ENCODE results near the gene UGGT1.
A peak's percentile ranks its signal among the peaks of the same experiment; 100 is the strongest.

Gene UGGT1

DNA sequence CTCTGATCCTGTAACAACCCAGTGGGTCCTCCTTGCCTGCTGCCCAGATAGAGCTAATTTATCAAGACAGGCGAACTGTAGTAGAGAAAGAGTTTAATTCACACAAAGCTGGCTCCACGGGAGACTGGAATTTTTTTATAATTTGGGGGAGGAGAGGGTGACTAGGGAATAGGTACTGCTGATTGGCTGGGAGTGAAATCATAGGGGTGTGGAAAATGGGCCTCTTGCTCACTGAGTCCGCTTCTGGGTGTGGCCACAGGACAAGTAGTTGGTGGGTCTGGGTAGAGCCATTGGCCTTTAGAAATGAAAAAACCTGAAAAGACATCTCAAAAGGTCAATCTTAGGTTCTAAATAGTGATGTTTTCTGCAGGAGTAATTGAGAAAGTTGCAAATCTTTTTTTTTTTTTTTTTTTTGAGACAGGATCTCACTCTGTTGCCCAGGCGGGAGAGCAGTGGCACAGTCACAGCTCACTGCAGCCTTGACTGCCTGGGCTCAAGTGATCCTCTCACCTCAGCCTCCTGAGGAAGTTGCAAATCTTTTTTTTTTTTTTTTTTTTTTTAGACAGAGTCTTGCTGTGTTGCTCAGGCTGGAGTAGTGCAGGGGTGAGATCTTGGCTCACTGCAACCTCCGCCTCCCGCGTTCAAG is 14.4 kb upstream of the UGGT1 start:
- H3K9me3 Mint-ChIP-seq = no peaks in the 10 kb centered on the region
- no peaks in the 10 kb centered on the region for H3K4me1 Mint-ChIP-seq
- DNase-seq (ENCODE audit: low spot score in 2 of 2) = no peak
- no peak overlapping the region for H3K4me3 Mint-ChIP-seq
- no peaks in the 10 kb centered on the region for H3K27me3 Mint-ChIP-seq
- H3K27ac Mint-ChIP-seq (ENCODE audit: low read depth) = no peak overlapping the region
- no peaks in the 10 kb centered on the region for H3K36me3 Mint-ChIP-seq (ENCODE audit: insufficient read depth)
- no peak for ATAC-seq (replicated peaks; ENCODE audit: extremely low read depth, poor library complexity, severe bottlenecking)

- H3K4me3 Mint-ChIP-seq = no peak overlapping the region
- no peak for ATAC-seq (replicated peaks; ENCODE audit: extremely low read depth, poor library complexity, severe bottlenecking)
- no peaks in the 10 kb centered on the region for H3K9me3 Mint-ChIP-seq
These were observed 6.2 kb upstream of the UGGT1 start for GRCh38 chr2:128084757-128085156.

GRCh38 chr2:128086244-128086643 is 4.8 kb upstream of the UGGT1 start:
- peaks cover 11% of the 10 kb centered on the region for H3K27me3 Mint-ChIP-seq
- no peaks in the 10 kb centered on the region for H3K9me3 Mint-ChIP-seq
- no peak for ATAC-seq (replicated peaks; ENCODE audit: extremely low read depth, poor library complexity, severe bottlenecking)
- DNase-seq (ENCODE audit: low spot score in 2 of 2) = no peak
- no peak overlapping the region for H3K4me3 Mint-ChIP-seq
- no peak overlapping the region for H3K27ac Mint-ChIP-seq (ENCODE audit: low read depth)
- peaks cover 4% of the 10 kb centered on the region for H3K36me3 Mint-ChIP-seq (ENCODE audit: insufficient read depth)
- no peaks in the 10 kb centered on the region for H3K4me1 Mint-ChIP-seq

More at GRCh38 chr2:128084757-128085156, 6.2 kb upstream of the UGGT1 start:
- no peak for DNase-seq (ENCODE audit: low spot score in 2 of 2)
- H3K36me3 Mint-ChIP-seq (ENCODE audit: insufficient read depth) = no peaks in the 10 kb centered on the region
- peaks cover 11% of the 10 kb centered on the region for H3K27me3 Mint-ChIP-seq
- no peaks in the 10 kb centered on the region for H3K4me1 Mint-ChIP-seq
- H3K27ac Mint-ChIP-seq (ENCODE audit: low read depth) = no peak overlapping the region

GRCh38 chr2:128090575-128090944 is 440 bp upstream of the UGGT1 start:
- H3K4me1 Mint-ChIP-seq = peaks cover 28% of the 10 kb centered on the region

DNA sequence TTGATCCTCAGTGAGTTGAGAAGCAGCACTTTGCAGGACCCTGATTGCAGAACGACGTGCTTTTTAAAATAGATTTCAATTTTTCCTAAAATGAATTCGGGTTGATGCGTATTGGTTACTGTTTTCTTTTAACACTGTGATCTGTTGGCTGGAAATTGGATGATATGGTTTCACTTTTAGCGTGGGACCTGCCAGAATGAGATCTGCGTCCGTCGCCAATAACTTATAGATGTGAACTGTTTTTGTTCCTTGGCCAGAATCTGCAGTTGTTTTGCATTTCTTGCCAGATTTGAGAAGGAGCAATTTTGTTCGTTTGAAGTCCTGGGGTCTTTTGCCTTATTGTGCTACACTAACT is 703 bp downstream of the UGGT1 start:
- Mint-ChIP-seq H3K9me3 (no peaks in the 10 kb centered on the region), H3K4me3 (peak overlapping the region; percentile 97), H3K36me3 (ENCODE audit: insufficient read depth) (peaks cover 15% of the 10 kb centered on the region), H3K4me1 (peaks cover 36% of the 10 kb centered on the region), H3K27me3 (no peaks in the 10 kb centered on the region), H3K27ac (ENCODE audit: low read depth) (peak overlapping the region; percentile 92)
- ATAC-seq (replicated peaks; ENCODE audit: extremely low read depth, poor library complexity, severe bottlenecking) = no peak
- no peak for DNase-seq (ENCODE audit: low spot score in 2 of 2)

More at GRCh38 chr2:128090575-128090944, 440 bp upstream of the UGGT1 start:
- Mint-ChIP-seq H3K27ac (ENCODE audit: low read depth) (peak overlapping the region; percentile 92), H3K27me3 (no peaks in the 10 kb centered on the region), H3K36me3 (ENCODE audit: insufficient read depth) (peaks cover 12% of the 10 kb centered on the region), H3K9me3 (no peaks in the 10 kb centered on the region), H3K4me3 (peak overlapping the region; percentile 97)
- DNase-seq (ENCODE audit: low spot score in 2 of 2) = no peak
- peak; percentile 30 for ATAC-seq (replicated peaks; ENCODE audit: extremely low read depth, poor library complexity, severe bottlenecking)

DNA sequence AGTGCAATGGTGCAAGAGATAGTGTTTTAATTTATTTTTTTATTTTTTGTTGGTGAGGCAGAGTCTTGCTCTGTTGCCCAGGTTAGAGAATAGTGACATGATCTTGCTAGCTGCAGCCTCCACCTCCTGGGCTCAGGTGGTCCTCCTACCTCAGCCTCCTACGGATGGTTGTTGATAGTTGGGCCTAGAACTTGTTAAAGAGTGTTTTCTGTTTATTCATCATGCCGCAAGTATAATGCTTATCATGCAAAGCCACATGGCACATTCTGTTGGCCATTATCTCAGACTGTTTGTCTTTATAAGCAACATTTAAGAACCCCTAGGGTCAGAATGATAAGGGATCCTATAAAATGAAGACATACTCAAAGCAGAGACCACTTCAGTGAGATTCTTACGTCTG is 1.7 kb downstream of the UGGT1 start:
- Mint-ChIP-seq H3K9me3 (no peaks in the 10 kb centered on the region), H3K36me3 (ENCODE audit: insufficient read depth) (peaks cover 23% of the 10 kb centered on the region), H3K4me3 (peak overlapping the region; percentile 97), H3K27ac (ENCODE audit: low read depth) (peak overlapping the region; percentile 92), H3K27me3 (no peaks in the 10 kb centered on the region), H3K4me1 (peaks cover 39% of the 10 kb centered on the region)
- DNase-seq (ENCODE audit: low spot score in 2 of 2) (no peak), ATAC-seq (replicated peaks; ENCODE audit: extremely low read depth, poor library complexity, severe bottlenecking) (no peak)

- ATAC-seq (replicated peaks; ENCODE audit: extremely low read depth, poor library complexity, severe bottlenecking) (no peak), DNase-seq (ENCODE audit: low spot score in 2 of 2) (no peak)
- H3K4me3 Mint-ChIP-seq = no peak overlapping the region
- no peaks in the 10 kb centered on the region for H3K27me3 Mint-ChIP-seq
- no peaks in the 10 kb centered on the region for H3K9me3 Mint-ChIP-seq
- H3K27ac Mint-ChIP-seq (ENCODE audit: low read depth) = no peak overlapping the region
- H3K4me1 Mint-ChIP-seq = peaks cover 39% of the 10 kb centered on the region
- H3K36me3 Mint-ChIP-seq (ENCODE audit: insufficient read depth) = peaks cover 30% of the 10 kb centered on the region
These were observed 2.8 kb downstream of the UGGT1 start for GRCh38 chr2:128093762-128094161.

DNA sequence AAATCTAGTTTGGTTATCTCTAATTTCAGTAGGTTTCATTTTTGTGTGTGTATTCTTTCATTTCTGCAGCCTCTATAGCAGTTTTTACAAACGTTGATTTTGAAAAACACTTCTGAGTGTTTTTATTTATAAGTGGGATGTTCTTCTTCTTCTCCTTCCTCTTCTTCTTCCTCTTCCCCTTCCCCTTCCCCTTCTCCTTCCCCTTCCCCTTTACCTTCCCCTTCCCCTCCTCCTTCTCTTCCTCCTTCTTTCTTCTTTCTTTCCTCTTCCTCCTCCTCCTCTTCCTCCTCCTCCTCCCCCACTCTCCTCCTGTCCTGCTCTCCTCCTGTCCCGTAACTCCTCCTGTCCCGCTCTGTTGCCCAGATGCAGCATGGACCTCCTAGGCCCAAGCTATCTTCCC is 4.2 kb downstream of the UGGT1 start:
- Mint-ChIP-seq H3K27ac (ENCODE audit: low read depth) (peak overlapping the region; percentile 79), H3K4me3 (no peak overlapping the region), H3K36me3 (ENCODE audit: insufficient read depth) (peaks cover 43% of the 10 kb centered on the region), H3K27me3 (no peaks in the 10 kb centered on the region), H3K4me1 (peaks cover 39% of the 10 kb centered on the region), H3K9me3 (no peaks in the 10 kb centered on the region)
- DNase-seq (ENCODE audit: low spot score in 2 of 2) (no peak), ATAC-seq (replicated peaks; ENCODE audit: extremely low read depth, poor library complexity, severe bottlenecking) (no peak)

DNA sequence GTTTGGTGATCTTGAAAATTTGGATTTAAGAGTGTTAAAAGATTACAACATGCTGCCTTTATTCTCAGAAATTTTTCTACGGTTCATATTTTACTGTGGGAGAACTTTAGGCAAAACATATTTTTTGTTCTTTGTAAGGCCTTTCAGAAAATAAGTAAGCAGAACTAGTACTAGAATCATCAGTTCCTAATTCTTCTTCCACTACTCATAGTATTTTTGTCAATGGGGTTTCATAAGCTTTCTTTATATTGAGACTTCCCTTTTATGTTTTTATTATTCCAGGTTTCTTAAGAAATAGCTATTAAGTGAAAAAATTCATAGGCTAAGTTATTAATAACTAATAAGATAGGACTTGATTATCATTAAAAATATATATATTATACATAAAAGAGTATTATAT is 12.4 kb downstream of the UGGT1 start:
- no peak for ATAC-seq (replicated peaks; ENCODE audit: extremely low read depth, poor library complexity, severe bottlenecking)
- Mint-ChIP-seq H3K27ac (ENCODE audit: low read depth) (peak overlapping the region; percentile 20), H3K4me1 (no peaks in the 10 kb centered on the region), H3K27me3 (no peaks in the 10 kb centered on the region), H3K4me3 (no peak overlapping the region), H3K9me3 (no peaks in the 10 kb centered on the region), H3K36me3 (ENCODE audit: insufficient read depth) (peaks cover 52% of the 10 kb centered on the region)
- no peak for DNase-seq (ENCODE audit: low spot score in 2 of 2)

DNA sequence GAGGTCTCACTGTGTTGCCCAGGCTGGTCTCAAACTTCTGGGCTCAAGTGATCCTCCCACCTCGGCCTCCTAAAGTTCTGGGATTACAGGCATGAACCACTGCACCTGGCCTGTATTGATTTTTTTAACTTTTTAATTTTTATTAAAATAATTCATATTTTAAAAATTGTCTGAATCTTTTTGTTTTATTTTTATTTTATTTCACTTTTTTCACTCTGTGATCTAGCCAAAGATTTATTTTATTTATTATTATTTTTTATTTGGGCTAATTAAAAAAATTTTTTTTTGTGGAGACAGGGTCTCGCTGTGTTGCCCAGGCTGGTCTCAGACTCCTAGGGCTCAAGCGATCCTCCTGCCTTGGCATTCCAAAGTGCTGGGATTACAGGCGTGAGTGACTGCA is 14.1 kb downstream of the UGGT1 start:
- no peak for DNase-seq (ENCODE audit: low spot score in 2 of 2)
- H3K9me3 Mint-ChIP-seq = no peaks in the 10 kb centered on the region
- no peak overlapping the region for H3K4me3 Mint-ChIP-seq
- peaks cover 37% of the 10 kb centered on the region for H3K36me3 Mint-ChIP-seq (ENCODE audit: insufficient read depth)
- H3K27ac Mint-ChIP-seq (ENCODE audit: low read depth) = no peak overlapping the region
- no peaks in the 10 kb centered on the region for H3K4me1 Mint-ChIP-seq
- no peaks in the 10 kb centered on the region for H3K27me3 Mint-ChIP-seq
- no peak for ATAC-seq (replicated peaks; ENCODE audit: extremely low read depth, poor library complexity, severe bottlenecking)

DNA sequence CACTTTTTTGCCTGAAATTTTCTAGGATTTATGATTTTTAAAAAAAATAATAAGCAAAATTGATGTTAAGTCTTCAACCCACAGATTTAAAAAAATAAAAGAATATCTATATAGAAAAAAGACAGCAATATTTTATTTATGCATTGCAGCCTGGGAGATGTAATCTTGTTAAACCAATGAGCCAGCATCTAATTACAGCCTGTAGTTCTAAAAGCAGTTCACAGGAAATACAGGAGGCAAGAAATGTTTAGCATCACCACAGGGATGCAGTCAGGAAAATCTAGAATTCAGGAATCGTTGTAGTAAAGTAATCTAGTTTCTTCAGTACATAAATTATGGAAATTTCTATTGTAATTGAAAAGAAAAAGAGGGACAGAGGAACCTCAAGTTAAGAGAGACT is 17.2 kb downstream of the UGGT1 start:
- ATAC-seq (replicated peaks; ENCODE audit: extremely low read depth, poor library complexity, severe bottlenecking) = no peak
- H3K9me3 Mint-ChIP-seq = no peaks in the 10 kb centered on the region
- H3K4me1 Mint-ChIP-seq = no peaks in the 10 kb centered on the region
- DNase-seq (ENCODE audit: low spot score in 2 of 2) = no peak
- H3K27me3 Mint-ChIP-seq = no peaks in the 10 kb centered on the region
- no peak overlapping the region for H3K27ac Mint-ChIP-seq (ENCODE audit: low read depth)
- H3K36me3 Mint-ChIP-seq (ENCODE audit: insufficient read depth) = peaks cover 35% of the 10 kb centered on the region
- H3K4me3 Mint-ChIP-seq = no peak overlapping the region

DNA sequence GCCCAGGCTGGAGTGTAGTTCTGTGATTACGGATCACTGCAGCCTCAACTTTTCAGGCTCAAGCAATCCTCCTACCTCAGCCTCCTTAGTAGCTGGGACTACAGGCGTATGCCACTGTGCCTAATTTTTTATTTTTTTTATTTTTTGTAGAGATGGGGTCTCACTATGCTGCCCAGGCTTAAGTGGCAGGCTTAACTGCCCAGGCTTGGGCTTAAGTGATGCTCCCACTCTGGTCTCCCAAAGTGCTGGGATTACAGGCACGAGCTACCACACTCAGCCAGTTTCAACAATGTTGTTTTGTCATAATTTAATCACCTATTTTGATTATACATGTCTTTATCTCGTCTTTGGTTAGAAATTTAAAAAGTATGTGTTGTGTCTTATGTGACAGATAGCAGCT is 18.2 kb downstream of the UGGT1 start:
- Mint-ChIP-seq H3K4me3 (no peak overlapping the region), H3K36me3 (ENCODE audit: insufficient read depth) (peaks cover 36% of the 10 kb centered on the region), H3K27ac (ENCODE audit: low read depth) (no peak overlapping the region), H3K9me3 (no peaks in the 10 kb centered on the region), H3K4me1 (no peaks in the 10 kb centered on the region), H3K27me3 (no peaks in the 10 kb centered on the region)
- no peak for ATAC-seq (replicated peaks; ENCODE audit: extremely low read depth, poor library complexity, severe bottlenecking)
- no peak for DNase-seq (ENCODE audit: low spot score in 2 of 2)

- DNase-seq (ENCODE audit: low spot score in 2 of 2) = no peak
- Mint-ChIP-seq H3K27ac (ENCODE audit: low read depth) (no peak overlapping the region), H3K4me3 (no peak overlapping the region), H3K4me1 (no peaks in the 10 kb centered on the region), H3K9me3 (no peaks in the 10 kb centered on the region), H3K27me3 (no peaks in the 10 kb centered on the region), H3K36me3 (ENCODE audit: insufficient read depth) (peaks cover 76% of the 10 kb centered on the region)
- ATAC-seq (replicated peaks; ENCODE audit: extremely low read depth, poor library complexity, severe bottlenecking) = no peak
These were observed 25.1 kb downstream of the UGGT1 start for GRCh38 chr2:128115921-128116623.

Measured in central memory CD8-positive, alpha-beta T cell (primary cell).